GM21825 (cell line): ENCODE results near the gene MEIOB.
"Not testable (repeated sequence)": the region's sequence is repeated elsewhere in the genome, so short reads cannot be mapped to it uniquely, and the experiment has no call there.

Experiments used
- ATAC-seq: cut with Tn5 transposase; IDR thresholded peaks from one replicate; pipeline ENCODE4 v1.9.1; 2021; ENCODE audit warnings: mild to moderate bottlenecking, moderate library complexity; ENCODE audit not compliant: unreplicated experiment

MEIOB gene

DNA sequence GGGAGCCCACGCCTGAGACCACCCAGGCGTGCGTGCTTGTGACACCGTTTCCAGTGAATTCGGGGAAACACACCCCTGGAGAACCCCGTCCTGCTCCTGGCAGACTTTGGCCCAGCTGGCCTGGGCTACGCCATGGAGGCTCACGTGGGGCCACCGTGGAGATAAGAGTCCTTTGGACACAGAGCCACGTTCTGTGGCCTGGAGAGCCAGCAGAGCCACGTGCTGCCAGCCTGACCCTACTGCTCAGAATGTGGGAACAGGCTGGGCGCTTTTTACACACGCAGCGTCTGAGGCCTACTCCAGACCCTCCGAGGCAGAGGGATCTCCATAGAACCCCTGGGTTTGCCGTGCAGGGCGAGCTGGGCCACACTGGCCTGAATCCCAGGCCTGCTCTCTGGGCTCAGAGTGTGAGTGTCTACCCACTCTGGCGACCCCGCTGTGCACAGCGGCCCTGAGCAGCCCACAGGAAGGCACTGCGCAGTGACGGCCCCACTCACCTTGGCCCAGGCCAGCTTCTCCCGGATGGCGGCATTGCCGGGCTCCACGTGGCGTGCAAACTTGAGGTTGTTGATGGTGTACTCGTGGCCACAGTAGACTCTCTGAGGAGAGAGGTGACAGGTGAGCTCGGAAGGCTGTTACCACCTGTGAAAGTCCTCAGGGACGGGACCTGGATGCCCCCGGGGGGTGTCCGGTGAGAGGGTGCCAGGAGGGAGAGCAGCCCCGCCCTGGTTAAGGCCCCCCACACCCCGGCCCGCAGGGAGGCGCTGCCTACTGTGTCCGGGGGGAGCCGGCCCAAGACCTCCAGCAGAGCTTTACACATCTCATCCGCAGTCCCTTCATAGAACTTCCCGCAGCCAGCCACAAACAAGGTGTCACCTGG, 55.3 kb downstream of the MEIOB start:
- ATAC-seq = no peak

DNA sequence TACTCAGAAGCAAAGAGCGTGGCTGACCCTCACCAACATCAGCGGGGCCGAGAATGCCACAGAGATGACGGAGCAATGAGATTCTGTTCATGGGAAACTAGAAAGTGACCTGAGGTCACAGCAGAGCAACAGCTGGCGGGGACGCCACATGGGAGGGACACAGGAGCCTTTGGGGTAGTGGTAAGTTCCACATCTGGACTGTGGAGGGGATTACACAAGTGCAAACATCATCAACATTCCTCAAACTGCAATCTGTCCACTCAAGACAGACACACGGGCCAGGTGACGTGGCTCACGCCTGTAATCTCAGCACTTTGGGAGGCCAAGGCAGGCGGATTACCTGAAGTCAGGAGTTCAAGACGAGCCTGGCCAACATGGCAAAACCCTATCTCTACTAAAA, 56.5 kb downstream of the MEIOB start:
- ATAC-seq = no peak

DNA sequence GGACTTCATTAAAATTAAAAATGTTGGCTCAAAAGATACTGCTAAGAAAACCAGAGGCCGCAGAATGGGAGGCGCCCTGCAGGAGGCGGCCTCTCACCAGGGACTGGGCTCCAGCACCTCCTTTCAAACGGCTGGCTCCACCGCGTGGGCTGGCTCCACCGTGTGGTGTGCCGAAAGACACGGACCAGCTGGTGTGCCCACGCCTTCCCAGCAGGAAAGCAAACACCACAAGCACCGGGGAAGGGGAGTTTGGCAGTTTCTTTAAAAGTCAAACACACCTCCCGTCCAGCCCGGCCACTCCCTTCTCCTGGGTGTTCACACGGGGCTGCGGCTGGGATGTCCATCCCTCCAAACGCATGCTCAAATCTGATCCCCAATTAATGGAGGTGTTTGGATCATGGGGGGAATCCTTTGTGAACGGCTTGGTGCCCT, 59.2 kb downstream of the MEIOB start:
- ATAC-seq = no peak

DNA sequence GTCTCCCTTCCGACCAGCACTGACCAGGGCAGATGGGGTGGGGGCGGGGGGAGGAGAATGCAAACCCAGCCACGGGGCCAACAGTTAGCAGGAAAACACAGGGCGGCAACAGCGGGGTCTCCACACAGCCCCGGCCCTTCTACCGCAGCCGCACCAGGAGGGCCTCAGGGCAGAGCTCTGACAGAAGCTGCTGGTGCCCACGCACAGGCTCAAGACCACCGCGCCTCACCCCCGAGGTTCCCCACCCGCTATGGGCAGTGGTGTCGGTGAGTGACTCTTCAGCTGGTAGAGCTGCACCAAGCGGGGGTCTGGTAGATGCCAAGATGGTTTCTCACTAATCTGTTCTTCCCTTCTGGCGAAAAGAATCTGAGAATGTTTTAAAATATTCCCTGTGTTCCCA, 61.4 kb downstream of the MEIOB start:
- no peak for ATAC-seq

DNA sequence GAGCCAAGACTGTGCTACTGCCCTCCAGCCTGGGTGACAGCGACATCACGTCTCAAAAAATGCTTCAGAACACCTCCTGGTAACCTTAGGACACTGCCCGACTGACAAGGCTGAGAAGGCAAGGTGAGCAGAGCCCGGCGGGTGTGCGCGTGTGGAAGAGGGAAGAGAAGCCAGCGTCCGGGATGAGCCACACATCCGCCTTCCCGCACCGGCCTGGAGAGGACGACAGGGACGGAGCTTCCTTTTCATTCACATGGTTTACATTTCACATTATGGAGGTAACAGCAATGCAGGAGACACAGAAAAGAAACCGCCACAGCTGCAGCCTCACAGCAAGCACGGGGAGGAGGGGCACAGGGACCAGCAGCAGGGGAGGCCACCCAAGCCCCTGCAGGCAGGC, 61.9 kb downstream of the MEIOB start:
- ATAC-seq = no peak

DNA sequence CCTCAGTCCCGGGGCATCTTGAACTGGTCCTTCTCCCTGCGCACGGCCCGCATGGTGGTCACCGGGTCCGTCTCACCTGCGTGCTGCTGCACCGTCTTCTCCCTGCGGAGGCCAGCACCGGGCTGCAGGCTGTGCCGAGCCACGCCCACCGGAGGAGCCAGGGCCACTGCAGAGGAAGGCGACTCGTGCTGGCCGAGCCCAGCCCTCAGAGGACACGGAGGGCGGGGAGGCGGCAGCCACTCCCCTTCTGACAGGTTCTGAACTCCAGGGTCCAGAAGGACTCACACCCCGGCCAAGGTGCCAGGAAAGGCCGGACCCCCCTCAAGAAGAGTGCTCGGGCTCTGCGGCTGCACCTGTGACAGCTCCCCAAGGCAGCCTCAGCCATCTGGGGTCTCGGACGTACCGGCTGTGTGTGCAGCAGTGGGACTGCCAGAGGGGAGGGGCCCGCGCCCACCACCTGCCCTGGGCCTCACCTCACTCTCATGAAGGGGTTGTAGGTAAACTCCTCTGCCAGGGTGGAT, 62.6 kb downstream of the MEIOB start:
- ATAC-seq = no peak

- ATAC-seq = no peak
Measured at GRCh38 chr16:1808691-1809090, 63.3 kb downstream of the MEIOB start.

DNA sequence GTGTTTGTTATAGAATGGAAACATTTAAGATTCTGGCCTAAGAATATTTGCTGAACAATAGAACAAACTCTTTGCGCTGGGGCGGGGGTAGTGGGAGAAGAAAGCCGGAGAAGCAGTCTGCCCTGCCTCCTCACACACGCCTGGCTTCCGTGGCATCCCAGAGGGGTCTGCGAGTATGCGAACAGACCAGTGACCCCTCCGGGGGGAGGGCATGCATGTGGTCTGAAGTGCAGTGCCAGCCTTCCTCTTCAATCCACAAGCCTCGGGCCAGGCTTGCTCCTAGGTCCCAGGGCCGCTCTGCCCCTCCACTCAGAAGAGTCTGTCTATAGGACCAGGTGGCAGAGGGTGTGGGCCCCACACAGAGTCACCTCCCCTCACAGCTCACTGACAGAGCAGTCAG, 64.3 kb downstream of the MEIOB start:
- no peak for ATAC-seq

DNA sequence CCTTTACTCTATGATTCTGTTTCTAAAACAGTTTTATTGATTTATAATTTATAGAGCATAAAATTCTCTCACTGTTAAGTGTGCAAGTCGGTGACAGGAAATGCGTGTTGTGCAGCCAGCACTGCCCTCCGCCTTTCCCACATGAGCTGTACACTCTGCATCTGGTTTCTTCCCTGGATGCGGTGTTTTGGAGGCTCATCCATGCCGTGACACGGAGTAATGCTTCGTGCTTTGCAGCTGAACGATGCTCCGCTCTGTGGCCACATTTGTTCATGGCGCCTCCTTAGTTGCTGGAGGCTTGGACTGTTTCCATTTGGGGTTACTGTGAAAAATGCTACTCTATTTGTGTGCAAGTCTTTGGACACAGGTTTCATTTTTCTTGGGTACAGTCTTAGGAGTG, 71.3 kb downstream of the MEIOB start:
- ATAC-seq = no peak

- not testable (repeated sequence) for ATAC-seq
Measured at GRCh38 chr16:1799263-1799662, 72.7 kb downstream of the MEIOB start.

GRCh38 chr16:1794908-1795666, 76.9 kb downstream of the MEIOB start:
- ATAC-seq = no peak

- ATAC-seq = no peak
Measured at GRCh38 chr16:1794221-1794871, 77.6 kb downstream of the MEIOB start.

GRCh38 chr16:1793578-1794220, 78.3 kb downstream of the MEIOB start, which contains the start of gene IGFALS:
TSS of gene IGFALS (minus strand) at chr16:1793705. CDS start at chr16:1793652, 53 bp downstream.
- ATAC-seq = no peak

DNA sequence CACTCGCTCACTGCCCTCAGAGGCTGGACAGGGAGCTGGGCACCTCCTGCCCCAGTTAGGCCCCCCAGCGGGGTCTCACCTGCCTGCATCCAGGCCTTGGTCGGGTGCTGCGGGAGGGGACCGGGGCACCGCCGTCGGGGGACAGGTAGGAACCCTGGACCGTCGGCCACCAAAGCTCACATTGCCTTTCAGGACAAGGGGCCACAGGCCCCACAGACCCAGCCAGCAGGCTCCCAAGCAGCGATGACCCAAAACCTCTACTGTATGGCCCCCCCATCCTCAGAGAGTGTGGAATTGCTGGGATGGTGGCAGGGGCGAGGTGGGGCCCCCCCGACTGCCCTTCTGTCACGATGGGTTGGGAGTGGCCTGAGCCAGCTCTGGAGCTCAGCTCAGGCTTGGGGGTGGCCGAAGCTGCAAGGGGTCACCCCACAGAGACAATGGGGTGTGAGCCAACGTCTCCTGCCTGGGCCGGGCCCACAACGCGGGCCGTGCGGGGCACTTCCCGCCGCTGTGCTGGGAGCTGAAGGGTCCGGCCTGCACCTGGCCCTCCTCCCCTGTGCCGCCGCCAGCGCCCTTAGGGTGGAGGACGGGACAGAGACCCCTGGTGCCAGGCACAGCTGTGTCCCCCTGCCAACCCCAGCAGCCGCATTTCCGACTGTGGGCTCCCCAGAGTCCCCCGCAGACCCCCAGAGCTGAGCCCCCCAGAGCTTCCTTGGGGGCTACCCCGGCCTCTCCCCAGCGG, 79.0 kb downstream of the MEIOB start:
- ATAC-seq = no peak

DNA sequence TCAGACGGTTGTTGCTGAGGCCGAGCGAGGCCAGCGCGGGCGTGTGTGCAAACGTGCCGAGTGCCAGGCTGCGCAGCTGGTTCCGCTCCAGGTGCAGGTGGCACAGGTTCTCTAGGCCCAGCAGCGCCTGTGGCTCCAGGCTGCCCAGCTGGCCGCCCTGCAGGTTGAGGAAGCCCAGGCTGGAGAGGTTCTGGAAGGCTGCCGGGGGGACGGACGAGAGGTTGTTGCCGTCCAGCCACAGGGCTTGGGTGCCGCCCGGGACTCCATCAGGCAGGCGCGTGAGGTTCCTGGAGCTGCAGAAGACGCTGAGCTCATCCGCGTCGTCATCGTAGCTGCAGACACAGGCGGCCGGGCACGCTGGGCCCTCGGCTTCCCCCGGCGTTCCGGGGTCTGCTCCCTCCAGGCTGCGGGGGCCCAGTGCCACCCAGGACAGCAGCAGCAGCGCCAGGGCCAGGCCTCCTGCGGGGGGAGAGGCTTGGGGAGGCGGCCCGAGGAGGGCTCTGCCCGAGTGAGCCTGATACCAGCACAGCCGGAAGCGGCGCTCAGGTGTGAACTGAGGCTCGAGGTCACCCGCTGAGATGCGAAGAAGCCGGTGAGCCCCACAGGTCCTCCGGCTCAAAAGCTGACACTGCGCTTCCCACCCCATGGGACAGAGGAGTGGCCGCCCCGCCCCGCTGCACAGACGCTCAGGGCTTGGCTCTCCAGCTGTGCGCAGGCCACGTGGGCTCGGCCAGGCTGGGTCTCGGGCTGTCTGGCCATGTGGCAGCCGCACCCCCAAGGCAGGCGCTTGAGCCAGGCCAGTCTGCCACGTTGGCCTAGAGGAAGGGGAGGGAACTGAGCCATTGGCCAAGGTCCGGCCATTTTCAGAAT, 79.8 kb downstream of the MEIOB start:
- no peak for ATAC-seq

GRCh38 chr16:1791256-1791942, 80.6 kb downstream of the MEIOB start:
- no peak for ATAC-seq

DNA sequence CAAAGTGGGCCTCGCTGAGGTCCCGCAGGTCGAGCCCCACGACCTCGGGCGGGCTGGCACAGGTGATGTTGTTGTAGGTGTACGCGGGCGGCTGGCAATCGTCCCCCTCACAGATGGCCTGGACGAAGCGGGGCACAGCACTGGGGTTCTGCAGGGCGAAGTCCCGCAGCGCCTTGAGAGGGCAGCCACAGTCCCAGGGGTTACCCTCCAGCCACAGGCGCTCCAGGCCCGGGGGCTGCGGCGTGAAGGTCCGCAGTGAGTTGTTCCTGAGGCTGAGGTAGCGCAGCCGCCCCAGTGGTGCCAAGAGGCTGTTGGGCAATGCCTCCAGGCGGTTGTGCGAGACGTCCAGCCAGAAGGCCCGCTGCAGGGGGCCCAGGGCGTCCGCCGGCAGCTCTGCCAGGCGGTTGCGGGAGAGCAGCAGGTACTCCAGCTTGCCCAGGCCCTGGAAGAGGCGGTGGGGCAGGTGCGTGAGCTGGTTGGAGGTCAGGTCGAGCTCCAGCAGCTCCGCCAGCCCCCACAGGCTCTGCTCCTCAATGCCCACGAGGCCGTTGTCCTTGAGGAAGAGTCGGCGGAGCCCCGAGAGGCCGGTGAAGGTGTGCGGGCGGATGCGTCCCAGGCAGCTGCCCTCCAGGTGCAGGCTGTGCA, 81.2 kb downstream of the MEIOB start:
- no peak for ATAC-seq

DNA sequence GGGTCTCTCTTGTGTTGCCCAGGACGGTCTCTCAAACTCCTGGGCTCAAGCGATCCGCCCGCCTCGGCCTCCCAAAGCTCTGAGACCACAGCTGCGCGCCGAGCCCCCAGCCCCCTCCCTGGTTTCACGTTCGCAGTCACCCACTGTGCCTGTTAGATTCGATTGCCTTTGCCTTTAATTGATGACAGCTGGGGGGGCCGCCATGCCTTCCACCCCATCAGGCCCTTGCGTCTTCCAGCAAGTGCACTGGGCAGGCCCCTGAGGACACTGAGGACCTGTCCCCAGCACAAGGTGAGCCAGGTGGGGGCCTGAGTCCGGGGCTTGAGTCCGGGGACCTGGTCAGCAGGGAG, 81.7 kb downstream of the MEIOB start:
- no peak for ATAC-seq
